GM12878 (cell line): Measurements from ENCODE around the gene C10orf90. TPM values are rescaled to one million over a fixed set of nuclear protein-coding genes. Genes with fewer than 3 reads are reported as not detected.

Source experiments
- CHD4 ChIP-seq: fragments of 200-600 bp; sonication (generic); IDR thresholded peaks from 2 replicates; pipeline ENCODE4 v1.6.1; 2016; ENCODE audit warnings: mild to moderate bottlenecking
- ETV6 ChIP-seq, 2 experiments: fragments of 450-650 bp in 1 of 2; IDR thresholded peaks in 1 of 2; conservative IDR thresholded peaks in 1 of 2; 2 replicates each; pipeline ENCODE4 v1.6.1; 2014; ENCODE audit warnings: antibody characterized with exemption in 1 of 2, borderline replicate concordance in 1 of 2, low read depth in 1 of 2, mild to moderate bottlenecking in 1 of 2, moderate library complexity in 1 of 2
- MXI1 ChIP-seq: fragments of 150-350 bp; IDR thresholded peaks from 2 replicates; pipeline ENCODE4 v1.6.1; 2011; ENCODE audit warnings: low read depth, mild to moderate bottlenecking, inconsistent platforms, low read length, improper control_type of control experiment
- POLR2AphosphoS5 ChIP-seq: IDR thresholded peaks from 2 replicates; pipeline ENCODE4 v1.6.1; 2011; ENCODE audit warnings: mild to moderate bottlenecking, low read length, inconsistent platforms
- RELA ChIP-seq: fragments of 450-650 bp; IDR thresholded peaks from 2 replicates; pipeline ENCODE4 v1.8.0; 2014; ENCODE audit warnings: borderline replicate concordance; ENCODE audit not compliant: partially characterized antibody
- ZBTB40 ChIP-seq: fragments of 450-650 bp; IDR thresholded peaks from 2 replicates; pipeline ENCODE4 v1.6.1; 2016; ENCODE audit warnings: mild to moderate bottlenecking, moderate library complexity, borderline replicate concordance
- polyA plus RNA-seq, 11 experiments: library from polyadenylated mRNA; depleted of rRNA in 4 of 11; unstranded in 6 of 11; stranded (reverse) in 5 of 11; fragments of >200 nt; fragmentation: Nextera tagmentation in 4 of 11; fragmentation: Illumina TruSeq in 1 of 11; extraction: Ambion mirVana in 4 of 11; extraction: Trizol in 1 of 11; gene quantifications; 1 replicate in 1 of 11; 2 replicates in 10 of 11; pipeline versions ENCODE4 v1.2.1 to v1.2.3, GENCODE V29; 2011 to 2016; ENCODE audit warnings: inconsistent platforms in 2 of 11, missing spikeins in 2 of 11, low read depth in 1 of 11
- total RNA-seq, 4 experiments: library from RNA; depleted of rRNA in 3 of 4; stranded (reverse); fragments of >200 nt in 3 of 4; fragmentation: Illumina TruSeq in 1 of 4; extraction: Trizol in 1 of 4; gene quantifications; 2 replicates each; pipeline versions ENCODE4 v1.2.1 to v1.2.3, GENCODE V29; 2013 to 2021
- TF ChIP-seq, protein P1 (sequence below): IDR thresholded peaks from 2 replicates; pipeline ENCODE4 v1.6.1; 2011; ENCODE audit warnings: borderline replicate concordance, low read depth, mild to moderate bottlenecking, moderate library complexity, low read length; ENCODE audit not compliant: insufficient read depth, poor library complexity, severe bottlenecking

The C10orf90 gene
- total and polyA plus RNA-seq, 10 of the 15 experiments (the other 5 are each of a cell fraction or from before 2014, with no cell fraction given) = 0.04 TPM; not detected in 9

- TF ChIP-seq ZBTB40 (no peak), POLR2AphosphoS5 (no peak), ETV6 (conservative IDR thresholded peaks at IDR 0.05 in 1 of 2, IDR thresholded peaks at IDR 0.05 in 1 of 2; ENCODE audit: borderline replicate concordance in 1 of 2, low read depth in 1 of 2) (no peak), MXI1 (no peak), RELA (no peak), CHD4 (no peak)
- TF ChIP-seq, protein P1, sequence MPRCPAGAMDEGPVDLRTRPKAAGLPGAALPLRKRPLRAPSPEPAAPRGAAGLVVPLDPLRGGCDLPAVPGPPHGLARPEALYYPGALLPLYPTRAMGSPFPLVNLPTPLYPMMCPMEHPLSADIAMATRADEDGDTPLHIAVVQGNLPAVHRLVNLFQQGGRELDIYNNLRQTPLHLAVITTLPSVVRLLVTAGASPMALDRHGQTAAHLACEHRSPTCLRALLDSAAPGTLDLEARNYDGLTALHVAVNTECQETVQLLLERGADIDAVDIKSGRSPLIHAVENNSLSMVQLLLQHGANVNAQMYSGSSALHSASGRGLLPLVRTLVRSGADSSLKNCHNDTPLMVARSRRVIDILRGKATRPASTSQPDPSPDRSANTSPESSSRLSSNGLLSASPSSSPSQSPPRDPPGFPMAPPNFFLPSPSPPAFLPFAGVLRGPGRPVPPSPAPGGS = no peak
Measured at GRCh38 chr10:126565441-126565840, 105.1 kb downstream of the C10orf90 start (continued).
